Gastroesophageal sphincter (tissue), 3 donors: Measurements from ENCODE around the gene SECISBP2L.

ENCODE experiments used
- EP300 ChIP-seq: sonication (generic); formaldehyde crosslinking; IDR thresholded peaks from one replicate; pipeline ENCODE4 v1.6.1; 2017; ENCODE audit warnings: antibody characterized with exemption, mild to moderate bottlenecking
- POLR2AphosphoS5 ChIP-seq: sonication (generic); formaldehyde crosslinking; IDR thresholded peaks from one replicate; pipeline ENCODE4 v1.6.1; 2017; ENCODE audit warnings: antibody characterized with exemption
- TF ChIP-seq, protein P1 (sequence below), 4 experiments: fragments of 200-600 bp in 2 of 4; fragments of 450-650 bp in 2 of 4; sonication (generic) in 1 of 4; IDR thresholded peaks; one replicate each; pipeline ENCODE4 v1.5.1; 2017 to 2019; ENCODE audit warnings: antibody characterized with exemption in 4 of 4, mild to moderate bottlenecking in 2 of 4, moderate library complexity in 2 of 4

DNA sequence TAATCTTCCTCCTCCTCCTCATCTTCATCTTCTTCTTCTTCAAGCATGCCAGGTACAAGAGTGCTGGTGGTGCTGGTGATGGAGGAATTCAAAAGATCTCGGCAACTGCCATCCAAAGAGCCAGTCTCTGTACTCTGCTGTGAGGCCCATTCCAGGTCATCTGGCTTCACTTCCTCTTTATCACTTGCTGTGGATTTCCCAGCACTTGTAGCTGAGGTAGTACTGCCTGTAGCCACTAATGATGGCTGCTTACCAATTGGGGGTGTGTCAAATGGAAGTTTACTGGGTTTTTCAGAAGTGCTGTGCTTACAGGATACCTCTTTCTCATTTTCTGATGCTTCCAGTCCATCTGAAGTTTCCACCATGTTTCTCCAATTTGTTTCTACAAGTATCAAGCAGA lies 53.7 kb downstream of the SECISBP2L start:
- TF ChIP-seq, protein P1, sequence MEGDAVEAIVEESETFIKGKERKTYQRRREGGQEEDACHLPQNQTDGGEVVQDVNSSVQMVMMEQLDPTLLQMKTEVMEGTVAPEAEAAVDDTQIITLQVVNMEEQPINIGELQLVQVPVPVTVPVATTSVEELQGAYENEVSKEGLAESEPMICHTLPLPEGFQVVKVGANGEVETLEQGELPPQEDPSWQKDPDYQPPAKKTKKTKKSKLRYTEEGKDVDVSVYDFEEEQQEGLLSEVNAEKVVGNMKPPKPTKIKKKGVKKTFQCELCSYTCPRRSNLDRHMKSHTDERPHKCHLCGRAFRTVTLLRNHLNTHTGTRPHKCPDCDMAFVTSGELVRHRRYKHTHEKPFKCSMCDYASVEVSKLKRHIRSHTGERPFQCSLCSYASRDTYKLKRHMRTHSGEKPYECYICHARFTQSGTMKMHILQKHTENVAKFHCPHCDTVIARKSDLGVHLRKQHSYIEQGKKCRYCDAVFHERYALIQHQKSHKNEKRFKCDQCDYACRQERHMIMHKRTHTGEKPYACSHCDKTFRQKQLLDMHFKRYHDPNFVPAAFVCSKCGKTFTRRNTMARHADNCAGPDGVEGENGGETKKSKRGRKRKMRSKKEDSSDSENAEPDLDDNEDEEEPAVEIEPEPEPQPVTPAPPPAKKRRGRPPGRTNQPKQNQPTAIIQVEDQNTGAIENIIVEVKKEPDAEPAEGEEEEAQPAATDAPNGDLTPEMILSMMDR (IDR thresholded peaks at IDR 0.05): no peak
- no peak for TF ChIP-seq EP300
- no peak for TF ChIP-seq POLR2AphosphoS5
